Measurements from ENCODE around the gene WWOX. TPM values are rescaled to one million over a fixed set of nuclear protein-coding genes. Genes with fewer than 3 reads are reported as not detected.

Gene WWOX
- total RNA-seq, 1 donor from 2014 or later, result 19.1 TPM

- DNase-seq (ENCODE audit: extremely low read depth, low read depth, low spot score), result no peak
Observed at GRCh38 chr16:78931678-78932077, 832.2 kb downstream of the WWOX start.

DNA sequence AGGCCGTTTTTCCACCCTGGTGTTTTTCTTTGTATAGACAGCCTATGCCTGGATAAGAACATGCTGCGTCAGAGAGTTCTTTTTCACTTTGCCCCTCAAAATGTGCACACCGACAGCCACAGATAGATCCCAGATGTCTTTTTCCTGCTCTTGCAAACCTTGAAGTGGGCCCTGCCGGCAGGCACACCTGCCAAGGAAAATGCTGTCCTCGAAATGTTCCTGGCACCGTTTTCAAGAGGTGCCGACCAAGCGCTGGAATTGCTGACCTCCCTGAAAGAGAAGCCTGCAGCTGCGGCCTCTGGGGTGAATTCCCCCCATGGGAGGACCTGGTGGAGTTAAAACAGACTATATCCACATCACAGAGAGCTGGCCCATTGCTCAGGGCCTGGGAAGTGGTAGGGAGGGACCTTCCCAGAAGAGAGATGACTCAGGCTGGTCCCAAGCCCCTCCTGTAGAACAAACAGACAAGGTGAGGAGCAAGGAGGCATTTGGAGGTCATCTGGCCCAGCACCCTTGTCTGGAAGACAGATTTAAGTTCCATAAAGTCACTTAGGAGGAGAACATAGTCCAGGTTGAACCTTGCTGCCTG is 833.0 kb downstream of the WWOX start:
- DNase-seq (ENCODE audit: extremely low read depth, low read depth, low spot score), result no peak

DNA sequence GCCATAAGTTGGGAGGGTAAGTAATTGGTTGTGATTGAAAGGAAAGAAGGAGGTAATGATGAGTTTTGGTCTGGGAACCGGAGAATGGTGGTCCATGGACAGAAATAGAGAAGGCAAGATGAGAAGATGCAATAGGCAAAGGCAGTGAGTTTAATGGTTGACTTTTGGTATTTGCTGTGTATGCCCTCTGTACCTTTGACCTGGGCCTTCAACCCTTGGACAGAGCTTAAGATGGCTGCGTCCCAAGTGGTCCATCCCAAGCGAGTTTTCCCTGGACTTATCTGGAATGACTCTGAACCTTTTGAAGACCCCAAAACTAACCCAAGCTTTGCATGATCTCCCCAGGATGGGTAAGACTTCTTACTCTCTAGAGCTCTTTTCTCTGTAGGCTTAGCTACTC is 836.6 kb downstream of the WWOX start:
- DNase-seq (ENCODE audit: extremely low read depth, low read depth, low spot score), result no peak

GRCh38 chr16:78939597-78939996 is 840.1 kb downstream of the WWOX start:
- no peak for DNase-seq (ENCODE audit: extremely low read depth, low read depth, low spot score)

DNA sequence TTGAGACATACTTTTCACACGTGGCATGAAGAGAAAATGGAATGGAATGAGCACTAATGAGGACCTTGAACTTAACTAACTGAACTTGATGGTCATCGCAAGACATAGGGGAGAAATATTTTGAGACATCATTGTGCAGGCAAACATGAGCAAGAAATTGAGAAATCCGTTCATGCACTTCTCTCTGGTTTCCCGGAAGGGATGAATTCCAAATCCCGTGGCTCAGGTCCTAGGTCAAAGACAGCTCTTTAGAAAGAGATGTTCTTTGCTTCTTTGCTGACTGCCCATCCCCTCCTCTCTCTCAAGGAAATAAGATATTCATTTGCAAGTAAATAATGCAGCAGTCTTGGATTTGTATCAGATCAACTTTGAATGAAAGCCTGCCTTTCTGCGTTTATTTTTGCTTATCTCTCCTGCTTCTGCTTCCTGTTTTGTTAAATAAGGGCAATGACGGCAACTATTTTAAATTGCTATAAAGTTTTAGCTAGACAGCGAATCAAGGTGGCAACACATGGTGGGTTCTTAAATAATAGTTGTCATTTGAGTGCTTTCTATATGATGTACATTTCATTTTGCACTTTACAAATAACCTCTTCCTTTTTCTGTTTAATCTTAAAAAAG is 843.3 kb downstream of the WWOX start:
- DNase-seq (ENCODE audit: extremely low read depth, low read depth, low spot score), result no peak

GRCh38 chr16:78945336-78945735 is 845.9 kb downstream of the WWOX start:
- no peak for DNase-seq (ENCODE audit: extremely low read depth, low read depth, low spot score)

DNA sequence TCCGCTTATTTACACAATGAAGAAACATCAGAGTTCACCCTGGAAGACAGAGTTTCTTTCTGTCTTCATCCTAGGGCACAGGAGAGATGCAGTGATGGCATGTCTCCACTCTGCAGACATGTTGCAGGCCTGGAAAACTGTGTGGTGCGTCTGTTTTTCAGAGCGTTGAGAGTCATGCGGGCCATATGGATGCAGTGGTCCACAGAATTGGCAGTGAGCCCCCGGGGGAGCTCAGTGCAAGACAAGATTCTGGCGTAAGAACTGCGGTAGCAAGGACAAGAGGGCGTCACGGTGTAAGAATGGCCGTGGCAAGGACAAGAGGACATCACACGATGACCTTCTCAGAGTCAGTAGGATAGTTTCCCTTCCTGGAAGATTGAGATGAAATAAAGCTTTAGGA is 847.1 kb downstream of the WWOX start:
- DNase-seq (ENCODE audit: extremely low read depth, low read depth, low spot score), result no peak

GRCh38 chr16:78950768-78951167 is 851.3 kb downstream of the WWOX start:
- DNase-seq (ENCODE audit: extremely low read depth, low read depth, low spot score), result no peak

DNA sequence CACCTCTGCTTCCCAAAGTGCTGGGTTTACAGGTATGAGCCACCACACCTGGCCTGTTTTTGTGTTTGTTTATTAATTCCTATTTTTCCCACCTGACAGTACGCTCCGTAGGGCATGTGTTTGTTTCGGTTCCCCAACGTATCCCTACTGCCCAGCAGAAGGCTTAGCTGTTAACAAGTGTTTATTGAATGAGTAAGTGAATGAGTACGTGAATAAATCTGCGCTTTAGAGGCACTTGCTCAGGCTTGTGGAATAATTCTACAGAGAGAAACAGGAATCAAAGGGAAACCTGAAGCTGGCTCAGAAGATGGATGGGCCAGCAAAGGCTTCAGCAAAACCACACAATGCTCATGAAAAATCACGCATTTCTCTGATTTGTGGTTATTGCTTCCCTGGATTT is 853.2 kb downstream of the WWOX start:
- no peak for DNase-seq (ENCODE audit: extremely low read depth, low read depth, low spot score)

DNA sequence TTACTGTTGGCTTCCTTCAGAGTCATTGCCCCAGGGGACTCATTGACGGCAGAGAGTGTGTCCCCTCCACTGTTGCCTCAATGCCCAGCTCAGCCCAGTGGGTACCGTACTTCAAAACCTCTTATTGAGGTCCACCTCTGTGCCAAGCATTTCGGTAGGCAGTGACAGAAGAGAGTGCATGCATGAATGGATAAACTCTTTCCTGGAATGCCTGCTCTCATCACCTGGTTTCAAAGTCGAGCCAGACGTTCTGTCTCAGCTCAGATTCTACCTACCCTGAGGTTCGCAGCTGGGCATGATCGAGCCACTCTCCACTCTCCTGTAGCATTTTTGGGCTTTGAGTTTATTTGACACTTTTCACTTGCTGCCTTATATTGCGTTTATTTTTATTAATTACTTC is 854.1 kb downstream of the WWOX start:
- DNase-seq (ENCODE audit: extremely low read depth, low read depth, low spot score), result no peak

- no peak for DNase-seq (ENCODE audit: extremely low read depth, low read depth, low spot score)
Observed at GRCh38 chr16:78955206-78955605, 855.8 kb downstream of the WWOX start.

DNA sequence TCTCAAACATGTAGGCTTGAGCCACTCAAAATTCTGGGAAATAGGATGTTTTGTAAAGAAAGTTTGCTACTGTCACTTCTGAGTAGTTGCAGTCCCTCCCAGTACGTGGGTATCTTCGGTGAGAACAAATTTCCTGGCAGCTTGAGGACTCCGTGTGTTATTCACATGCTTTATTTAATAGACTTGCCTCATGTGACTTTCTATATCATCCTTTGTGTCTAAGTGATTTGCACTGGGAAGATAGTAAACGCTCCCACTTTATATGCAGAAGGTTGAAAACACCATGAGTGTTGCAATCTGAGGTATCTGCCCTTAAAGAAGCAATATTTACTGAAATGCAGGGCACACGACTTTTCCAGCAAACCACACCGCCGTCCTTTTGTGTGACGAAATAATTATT is 857.4 kb downstream of the WWOX start:
- DNase-seq (ENCODE audit: extremely low read depth, low read depth, low spot score), result no peak

GRCh38 chr16:78957317-78958100 is 858.1 kb downstream of the WWOX start:
- DNase-seq (ENCODE audit: extremely low read depth, low read depth, low spot score), result no peak

DNA sequence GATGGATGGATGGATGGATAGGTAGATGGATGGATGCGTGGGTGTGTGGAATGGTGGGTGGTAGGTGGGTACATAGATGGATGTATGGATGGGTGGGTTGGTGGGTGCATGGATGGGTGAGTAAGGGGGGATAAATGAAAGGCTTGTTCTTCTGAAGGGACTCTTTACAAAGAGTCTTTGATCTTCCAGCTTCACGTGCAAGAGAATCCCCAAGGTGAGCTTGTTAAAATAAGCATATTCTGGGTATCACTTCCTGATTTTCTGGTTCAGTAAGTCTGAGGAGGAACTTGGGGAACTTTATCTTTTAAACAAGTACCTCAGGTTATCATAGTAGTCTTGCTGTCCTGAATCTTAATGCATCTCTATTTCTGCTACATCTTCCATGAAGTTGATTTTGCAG is 862.0 kb downstream of the WWOX start:
- no peak for DNase-seq (ENCODE audit: extremely low read depth, low read depth, low spot score)

DNA sequence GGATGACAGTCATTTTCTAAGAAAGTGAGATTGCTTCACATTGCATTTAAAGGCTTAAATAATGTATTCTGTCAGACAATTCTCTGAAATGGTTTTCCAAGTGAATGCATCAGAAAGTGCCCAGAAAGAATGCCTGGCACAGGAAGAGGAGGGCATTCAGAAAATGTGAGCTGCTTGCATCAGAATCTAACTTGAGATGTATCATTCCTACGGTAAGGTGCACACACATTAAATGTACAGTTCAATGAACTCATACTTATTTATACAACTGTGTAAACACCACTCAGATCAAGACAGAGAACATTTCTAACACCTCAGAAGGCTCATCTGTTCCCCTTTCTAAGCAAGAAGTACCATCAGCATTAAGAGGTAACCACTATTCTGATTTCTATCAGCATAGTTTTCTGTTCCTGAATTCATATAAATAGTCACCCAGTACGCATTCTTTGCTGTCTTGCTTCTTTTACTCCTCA is 863.0 kb downstream of the WWOX start:
- no peak for DNase-seq (ENCODE audit: extremely low read depth, low read depth, low spot score)

- no peak for DNase-seq (ENCODE audit: extremely low read depth, low read depth, low spot score)
Observed at GRCh38 chr16:78967948-78968347, 868.5 kb downstream of the WWOX start.

DNA sequence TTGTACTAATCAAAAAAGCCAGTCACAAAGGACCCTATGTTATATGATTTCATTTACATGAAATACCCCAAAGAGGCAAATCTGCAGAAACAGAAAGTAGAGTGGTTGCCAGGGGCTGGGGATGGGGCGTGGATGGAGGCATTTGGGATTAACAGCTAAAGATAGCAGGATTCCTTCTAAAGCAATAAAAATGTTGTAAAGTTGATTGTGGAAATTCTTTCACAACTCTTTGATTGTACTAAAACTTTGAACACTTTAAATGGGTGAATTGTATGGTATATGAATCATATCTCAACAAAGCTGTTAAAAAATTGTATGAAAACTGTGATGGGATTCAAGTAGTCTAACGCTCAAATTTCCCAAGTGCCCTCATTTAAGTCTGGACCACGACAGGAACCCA is 870.3 kb downstream of the WWOX start:
- DNase-seq (ENCODE audit: extremely low read depth, low read depth, low spot score), result no peak

DNA sequence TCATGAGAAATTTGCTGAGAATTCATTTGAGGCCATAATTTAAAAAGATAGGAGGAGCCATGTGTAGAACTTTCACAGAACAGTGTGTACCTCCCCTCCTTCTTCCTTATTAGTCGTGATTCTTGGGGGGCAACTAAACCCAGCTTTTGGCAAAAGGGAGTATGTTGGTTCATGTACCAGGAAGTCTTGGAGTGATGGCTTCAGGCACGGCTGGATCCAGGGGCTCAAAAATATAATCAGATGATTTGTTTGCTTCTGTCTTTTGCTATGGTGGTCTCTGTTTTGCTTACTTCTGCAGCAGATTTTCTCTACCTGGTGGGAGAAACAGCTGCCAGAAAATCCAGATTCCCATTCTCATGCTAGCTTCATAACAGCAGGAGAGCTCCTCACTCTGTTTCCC is 871.2 kb downstream of the WWOX start:
- no peak for DNase-seq (ENCODE audit: extremely low read depth, low read depth, low spot score)

GRCh38 chr16:78972006-78972405 is 872.6 kb downstream of the WWOX start:
- DNase-seq (ENCODE audit: extremely low read depth, low read depth, low spot score), result no peak

DNA sequence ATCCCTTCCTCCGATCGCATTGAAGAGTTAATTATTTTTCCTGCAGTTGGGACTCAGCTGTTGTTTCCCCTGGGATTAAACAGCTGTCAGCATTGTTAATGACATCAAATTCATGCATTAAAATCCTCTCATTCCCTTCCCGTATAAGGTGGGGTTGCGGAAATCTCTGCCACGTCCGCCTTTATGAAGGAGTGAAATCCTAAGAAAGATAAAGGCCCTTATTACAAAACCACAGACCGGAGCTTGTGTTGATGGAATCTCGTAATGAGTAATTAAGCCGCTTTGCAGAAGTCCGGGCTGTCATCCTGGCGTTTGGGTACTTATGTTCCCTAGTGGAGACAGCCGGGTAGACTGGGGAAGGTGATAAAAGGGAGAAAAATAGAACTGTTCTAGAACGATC is 873.5 kb downstream of the WWOX start:
- no peak for DNase-seq (ENCODE audit: extremely low read depth, low read depth, low spot score)

- no peak for DNase-seq (ENCODE audit: extremely low read depth, low read depth, low spot score)
Observed at GRCh38 chr16:78976212-78976611, 876.8 kb downstream of the WWOX start.

DNA sequence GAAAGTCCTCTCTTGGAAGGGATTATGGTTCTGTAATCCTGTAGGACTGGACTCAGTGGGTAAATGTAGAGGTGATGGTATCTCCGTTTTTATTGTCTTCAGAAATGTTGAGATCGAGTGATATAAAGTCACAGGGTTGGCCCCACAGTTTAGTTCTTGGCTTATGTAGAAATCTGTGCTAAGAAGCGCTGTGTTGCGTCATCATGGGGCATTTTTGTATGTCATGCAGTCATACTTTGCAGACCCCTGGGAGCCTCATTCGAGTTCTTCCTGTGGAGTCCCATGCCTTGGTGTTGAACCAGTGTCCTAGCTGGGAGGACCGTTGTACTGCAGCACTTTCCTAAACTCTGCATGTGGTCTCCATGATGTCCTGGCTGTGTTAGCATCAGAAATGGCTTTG is 881.4 kb downstream of the WWOX start:
- no peak for DNase-seq (ENCODE audit: extremely low read depth, low read depth, low spot score)
